Large intestine (tissue), 3 donors: ENCODE data around the gene STAT2. TPM values are rescaled to one million over a fixed set of nuclear protein-coding genes. Genes with fewer than 3 reads are reported as not detected.
"Not testable (repeated sequence)": the region's sequence is repeated elsewhere in the genome, so short reads cannot be mapped to it uniquely, and the experiment has no call there.

Experiments
- DNase-seq, 2 donors: peaks; one replicate each; pipeline versions ENCODE4 v3.0.0 to v3.0.0-alpha.2; 2013
- H3K27ac ChIP-seq: one replicate; pipeline ENCODE4 v1.5.1; 2013; ENCODE audit warnings: low read length
- H3K27me3 ChIP-seq: 2 replicates; pipeline ENCODE4 v1.6.1; 2013; ENCODE audit warnings: low read length; ENCODE audit not compliant: control insufficient read depth, insufficient read depth
- H3K36me3 ChIP-seq: 2 replicates; pipeline ENCODE4 v1.6.1; 2013; ENCODE audit warnings: low read length; ENCODE audit not compliant: control insufficient read depth, insufficient read depth
- H3K4me1 ChIP-seq: one replicate; pipeline ENCODE4 v1.6.1; 2013; ENCODE audit warnings: low read length; ENCODE audit not compliant: control insufficient read depth, insufficient read depth
- H3K4me3 ChIP-seq: one replicate; pipeline ENCODE4 v1.5.1; 2013; ENCODE audit warnings: low read length
- H3K9me3 ChIP-seq: one replicate; pipeline ENCODE4 v1.6.1; 2013; ENCODE audit warnings: mild to moderate bottlenecking, low read depth, low read length, moderate library complexity; ENCODE audit not compliant: control insufficient read depth
- WGBS: methylation state at CpG from one replicate; pipeline ENCODE4 v1.1.5; 2013; ENCODE audit warnings: low lambda C conversion rate; ENCODE audit not compliant: insufficient coverage; 5-methylcytosine and 5-hydroxymethylcytosine counted together
- polyA plus RNA-seq: library from polyadenylated mRNA; unstranded; fragments of 120-200 nt; gene quantifications from one replicate; pipeline ENCODE4 v1.2.1, GENCODE V29; 2013

STAT2 gene
- polyA plus RNA-seq, 1 donor = 124 TPM

DNA sequence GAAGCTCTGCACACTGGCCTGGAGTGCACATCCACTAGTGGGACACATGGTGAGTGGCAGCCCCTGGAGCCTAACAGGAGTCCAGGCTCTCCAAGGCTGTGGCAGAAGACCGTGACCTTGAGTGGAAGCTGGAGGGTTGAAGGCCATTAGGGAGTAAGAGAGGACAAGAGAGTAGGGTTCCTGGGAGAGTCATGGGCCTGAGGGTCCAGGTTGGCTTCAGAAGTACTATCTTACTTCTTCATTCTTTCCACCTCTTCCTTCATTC, 20.8 kb downstream of the STAT2 start:
- Histone ChIP-seq H3K4me3 (no peak overlapping the region), H3K9me3 (no peaks in the 10 kb centered on the region), H3K27ac (no peak overlapping the region), H3K27me3 (no peaks in the 10 kb centered on the region), H3K36me3 (peaks cover 21% of the 10 kb centered on the region), H3K4me1 (peaks cover 11% of the 10 kb centered on the region)
- WGBS = no CpG with 5 or more reads among the region's 1 CpG
- no peak for DNase-seq

GRCh38 chr12:56338308-56339157, 21.4 kb downstream of the STAT2 start, which contains the start of gene IL23A:
Gene IL23A, plus strand, starts transcription at chr12:56338884. Its CDS starts 161 bp downstream, at chr12:56339045.
- DNase-seq = peak; percentile 17 to 29
- H3K27me3 ChIP-seq = no peaks in the 10 kb centered on the region
- WGBS = 30% methylated on average over 2 of the region's 9 CpGs
- H3K9me3 ChIP-seq = no peaks in the 10 kb centered on the region
- H3K36me3 ChIP-seq = peaks cover 15% of the 10 kb centered on the region
- H3K4me1 ChIP-seq = peaks cover 11% of the 10 kb centered on the region
- no peak within 1 kb of the TSS for H3K27ac ChIP-seq
- no peak within 1 kb of the TSS for H3K4me3 ChIP-seq

DNA sequence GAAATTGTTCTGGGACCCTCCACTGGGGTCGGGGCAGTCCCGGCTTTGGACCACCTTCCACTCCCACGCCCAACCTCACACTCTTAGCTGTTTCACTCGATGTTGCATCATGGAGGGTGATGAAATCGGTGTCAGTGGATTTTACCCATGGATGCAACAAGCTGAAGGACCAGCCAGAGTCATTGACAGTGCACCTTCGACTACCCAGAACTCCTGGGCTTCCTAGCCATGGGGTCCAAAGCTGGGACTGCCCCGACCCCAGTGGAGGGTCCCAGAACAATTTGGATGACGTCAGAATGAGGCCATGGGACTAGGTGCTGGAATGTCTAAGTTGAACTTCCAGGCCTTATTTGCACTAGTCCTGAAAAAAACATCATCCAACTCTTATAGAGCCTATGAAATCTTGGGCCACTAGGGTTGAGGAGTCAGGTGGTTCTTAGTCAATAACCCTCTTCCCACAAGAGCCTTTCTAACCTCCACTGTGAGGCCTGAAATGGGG, 22.1 kb downstream of the STAT2 start:
- H3K27ac ChIP-seq = no peak overlapping the region
- H3K9me3 ChIP-seq = no peaks in the 10 kb centered on the region
- WGBS = no CpG with 5 or more reads among the region's 8 CpGs
- H3K36me3 ChIP-seq = peaks cover 8% of the 10 kb centered on the region
- no peak for DNase-seq
- H3K27me3 ChIP-seq = no peaks in the 10 kb centered on the region
- H3K4me3 ChIP-seq = no peak overlapping the region
- peaks cover 15% of the 10 kb centered on the region for H3K4me1 ChIP-seq

DNA sequence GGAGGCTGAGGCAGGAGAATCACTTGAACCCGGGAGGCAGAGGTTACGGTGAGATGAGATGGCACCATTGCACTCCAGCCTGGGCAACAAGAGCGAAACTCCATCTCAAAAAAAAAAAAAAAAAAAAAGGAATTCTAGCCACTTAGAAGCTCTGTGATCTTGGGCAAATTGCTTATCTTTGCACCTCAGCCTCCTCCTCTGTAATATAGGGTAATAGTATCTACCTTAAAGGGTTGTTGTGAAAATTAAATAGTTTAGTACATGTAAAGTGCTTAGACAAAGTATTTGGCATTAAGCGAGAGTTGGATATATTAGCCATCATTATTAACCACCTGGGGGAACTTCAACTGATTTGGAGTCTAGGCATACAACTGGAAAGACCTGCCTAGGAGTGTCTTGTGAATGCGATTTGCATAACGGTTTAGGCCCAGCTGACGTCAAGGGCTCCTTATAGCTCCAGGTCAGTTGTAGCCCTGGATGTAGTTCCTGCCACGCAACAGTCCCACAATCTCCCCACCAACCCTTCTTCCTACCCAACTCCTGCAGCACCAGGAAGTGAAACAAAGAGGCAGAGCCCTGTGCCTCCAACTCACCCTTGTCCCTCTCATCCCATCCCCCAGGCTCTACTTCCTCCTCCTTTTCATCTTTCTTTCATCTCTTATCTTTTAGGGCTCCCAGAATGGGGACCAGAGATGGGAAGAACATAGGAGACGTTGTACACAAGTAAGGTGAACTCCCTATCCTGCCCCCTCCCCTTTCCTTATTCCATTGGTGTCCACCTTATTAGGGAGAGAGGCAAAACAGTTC, 23.3 kb downstream of the STAT2 start:
- Histone ChIP-seq H3K9me3 (no peaks in the 10 kb centered on the region), H3K4me1 (peaks cover 14% of the 10 kb centered on the region), H3K27ac (no peak overlapping the region), H3K27me3 (no peaks in the 10 kb centered on the region), H3K36me3 (peaks cover 3% of the 10 kb centered on the region), H3K4me3 (no peak overlapping the region)
- DNase-seq = no peak
- no CpG with 5 or more reads among the region's 9 CpGs for WGBS

- WGBS = no CpG with 5 or more reads among the region's 8 CpGs
- H3K27ac ChIP-seq, H3K27me3 ChIP-seq, H3K4me1 ChIP-seq, DNase-seq, H3K36me3 ChIP-seq, H3K4me3 ChIP-seq, H3K9me3 ChIP-seq: not testable (repeated sequence)
These were observed 24.4 kb downstream of the STAT2 start for GRCh38 chr12:56335527-56335926.

DNA sequence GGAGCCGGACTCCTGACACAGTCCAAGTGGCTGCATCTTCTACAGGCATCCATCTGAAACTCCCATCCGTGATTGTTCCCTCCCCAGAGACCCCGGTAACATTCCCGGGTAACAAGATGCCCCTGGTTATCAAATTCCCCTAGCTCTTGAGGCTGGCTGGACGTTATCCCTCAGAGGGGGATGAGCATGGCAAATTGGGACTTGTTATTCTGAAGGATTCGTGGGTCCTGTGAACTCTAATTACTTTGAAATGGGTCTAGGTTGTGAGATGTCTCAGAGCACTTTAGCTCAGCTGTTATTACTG, 25.5 kb downstream of the STAT2 start:
- H3K36me3 ChIP-seq = no peaks in the 10 kb centered on the region
- H3K27ac ChIP-seq = peak overlapping the region; percentile 90
- no CpG with 5 or more reads among the region's 6 CpGs for WGBS
- H3K4me3 ChIP-seq = peak overlapping the region; percentile 58
- H3K27me3 ChIP-seq = no peaks in the 10 kb centered on the region
- no peak for DNase-seq
- peaks cover 9% of the 10 kb centered on the region for H3K4me1 ChIP-seq
- H3K9me3 ChIP-seq = no peaks in the 10 kb centered on the region

GRCh38 chr12:56333679-56334489, 26.0 kb downstream of the STAT2 start, which contains the start of gene PAN2:
Gene PAN2, minus strand, starts transcription at chr12:56334000. Its CDS starts 906 bp downstream, at chr12:56333094.
- Histone ChIP-seq H3K9me3 (no peaks in the 10 kb centered on the region), H3K27me3 (no peaks in the 10 kb centered on the region), H3K4me3 (peak within 1 kb of the TSS; percentile 58), H3K36me3 (no peaks in the 10 kb centered on the region), H3K4me1 (peaks cover 9% of the 10 kb centered on the region), H3K27ac (peak within 1 kb of the TSS; percentile 90)
- DNase-seq = peak; percentile 96 to 98
- WGBS = 0% methylated on average over 1 of the region's 45 CpGs

GRCh38 chr12:56333197-56333678, 26.7 kb downstream of the STAT2 start:
- Histone ChIP-seq H3K4me3 (peak overlapping the region; percentile 58), H3K9me3 (no peaks in the 10 kb centered on the region), H3K4me1 (peaks cover 7% of the 10 kb centered on the region), H3K27me3 (no peaks in the 10 kb centered on the region), H3K36me3 (peaks cover under 1% of the 10 kb centered on the region), H3K27ac (peak overlapping the region; percentile 90)
- no CpG with 5 or more reads among the region's 8 CpGs for WGBS
- peak in 1 of 2 donors; percentile 6 for DNase-seq

- H3K9me3 ChIP-seq = no peaks in the 10 kb centered on the region
- WGBS = 100% methylated on average over 2 of the region's 11 CpGs
- peak overlapping the region; percentile 58 for H3K4me3 ChIP-seq
- peaks cover 7% of the 10 kb centered on the region for H3K4me1 ChIP-seq
- H3K27me3 ChIP-seq = no peaks in the 10 kb centered on the region
- DNase-seq = peak in 1 of 2 donors; percentile 12
- H3K27ac ChIP-seq = peak overlapping the region; percentile 90
- peaks cover 6% of the 10 kb centered on the region for H3K36me3 ChIP-seq
These were observed 27.3 kb downstream of the STAT2 start for GRCh38 chr12:56332512-56333196.
